Measurements from ENCODE around the gene ELN. TPM values are rescaled to one million over a fixed set of nuclear protein-coding genes. Genes with fewer than 3 reads are reported as not detected.

ELN gene
- total and polyA plus RNA-seq, 5 donors from 2014 or later, result 0.35 TPM; not detected in 4

DNA sequence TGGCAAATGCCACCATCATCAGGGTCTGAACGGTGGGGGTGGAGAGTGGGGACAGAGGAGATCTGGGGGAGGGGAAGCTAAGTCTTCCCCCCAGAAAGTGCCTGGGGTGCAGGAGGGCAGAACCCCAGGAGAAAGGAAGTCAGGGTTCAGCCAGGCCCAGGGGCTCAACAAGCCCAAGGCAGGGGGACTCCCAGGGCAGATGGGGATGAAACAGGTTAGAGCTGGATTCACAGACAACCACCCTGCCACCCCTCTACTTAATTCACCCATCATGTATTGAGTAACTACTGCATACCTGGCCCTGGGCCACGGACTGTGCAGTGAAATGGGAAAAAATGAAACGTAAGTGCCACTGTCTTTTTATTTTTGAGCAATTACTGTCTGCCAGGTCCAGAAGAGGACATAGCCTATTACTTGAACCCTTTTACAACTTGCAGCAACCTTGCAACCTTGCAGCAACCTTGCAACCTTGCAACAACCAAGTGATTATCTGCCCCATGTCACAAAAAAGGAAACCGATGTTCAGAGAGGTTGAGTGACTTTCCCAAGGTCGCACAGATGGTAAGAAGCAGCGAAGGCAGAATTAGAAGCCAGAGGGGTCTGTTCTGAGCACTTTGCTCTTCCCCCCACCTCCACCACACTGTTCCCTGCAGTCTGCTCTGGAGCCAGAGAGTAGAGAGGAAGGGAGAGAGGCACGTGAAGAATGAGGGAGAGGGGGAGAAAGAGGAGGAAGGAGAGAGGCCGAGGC lies 4.8 kb downstream of the ELN start:
- Histone ChIP-seq H3K4me3 (ENCODE audit: low read depth, low read length) (no peak overlapping the region), H3K27ac (ENCODE audit: insufficient read depth, low read length, poor library complexity, severe bottlenecking) (no peak overlapping the region), H3K4me1 (ENCODE audit: control insufficient read depth, insufficient read depth, low read length, poor library complexity, severe bottlenecking) (no peaks in the 10 kb centered on the region), H3K27me3 (ENCODE audit: control insufficient read depth, insufficient read depth, low read length) (peaks cover 6% of the 10 kb centered on the region), H3K9me3 (ENCODE audit: control insufficient read depth in 2 of 2, low read length in 2 of 2) (no peaks in the 10 kb centered on the region), H3K36me3 (ENCODE audit: control insufficient read depth, insufficient read depth, low read length) (no peaks in the 10 kb centered on the region)
- ATAC-seq (ENCODE audit: low read depth in 2 of 2) (no peak), DNase-seq (no peak)
- Mint-ChIP-seq H3K4me3 (no peak overlapping the region), H3K9me3 (no peaks in the 10 kb centered on the region), H3K27me3 (peaks cover 32% of the 10 kb centered on the region), H3K27ac (no peak overlapping the region), H3K4me1 (peaks cover 0 to 8% (median 5%) of the 10 kb centered on the region in 4 donors), H3K36me3 (no peaks in the 10 kb centered on the region)

DNA sequence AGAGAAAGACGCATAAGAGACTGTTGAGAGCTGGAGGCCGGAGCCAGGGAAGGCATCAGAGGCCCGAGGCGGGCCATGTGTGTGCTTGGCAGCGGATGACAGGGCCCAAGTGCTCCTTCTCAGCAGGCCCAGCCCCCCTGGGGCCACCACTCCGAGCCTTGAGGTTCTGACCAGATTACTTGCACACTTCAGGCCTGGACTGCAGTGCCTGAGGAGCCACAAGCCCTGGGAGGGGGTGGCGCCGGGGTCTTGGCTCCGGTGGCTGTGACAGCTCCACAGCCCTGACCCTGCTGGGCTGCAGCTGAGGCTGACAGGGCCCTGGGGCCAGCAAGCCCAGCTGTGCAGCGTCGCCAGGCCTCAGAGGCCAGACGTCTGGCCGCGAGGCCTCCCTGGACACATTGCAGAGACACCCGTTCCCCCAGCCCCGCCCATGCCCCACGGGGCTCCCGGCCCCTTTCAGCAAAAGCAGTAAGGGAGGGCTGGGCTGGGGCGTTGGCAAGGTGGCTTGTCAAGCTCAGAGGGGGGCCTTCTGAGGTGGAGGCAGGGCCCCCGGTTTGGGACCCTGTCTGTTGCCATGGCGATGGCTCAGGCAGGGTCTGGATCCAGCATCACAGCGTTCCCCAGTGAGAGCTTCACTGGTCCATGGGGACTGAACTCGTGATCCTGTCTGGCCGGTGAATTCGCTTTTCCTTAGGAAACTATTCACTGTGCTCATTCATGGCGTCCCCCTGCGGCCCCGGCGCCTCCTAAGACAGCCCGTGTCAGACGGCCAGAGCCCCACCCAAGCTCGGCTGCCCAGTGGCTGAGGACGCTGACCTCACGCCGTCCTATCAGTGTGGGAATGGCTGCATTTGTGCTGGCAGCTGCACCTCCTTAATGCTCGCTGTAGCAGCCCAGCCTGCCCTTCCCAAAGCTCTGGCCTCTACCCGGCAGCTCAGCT lies 5.7 kb downstream of the ELN start:
- H3K27me3 ChIP-seq (ENCODE audit: control insufficient read depth, insufficient read depth, low read length), result peaks cover 5% of the 10 kb centered on the region
- ATAC-seq (ENCODE audit: low read depth in 2 of 2), result no peak
- no peak overlapping the region for H3K4me3 ChIP-seq (ENCODE audit: low read depth, low read length)
- Mint-ChIP-seq H3K4me1 (peaks cover 0 to 8% (median 5%) of the 10 kb centered on the region in 4 donors), H3K27ac (no peak overlapping the region), H3K9me3 (no peaks in the 10 kb centered on the region), H3K4me3 (no peak overlapping the region), H3K36me3 (no peaks in the 10 kb centered on the region), H3K27me3 (peaks cover 30% of the 10 kb centered on the region)
- no peaks in the 10 kb centered on the region for H3K4me1 ChIP-seq (ENCODE audit: control insufficient read depth, insufficient read depth, low read length, poor library complexity, severe bottlenecking)
- no peak for DNase-seq
- no peaks in the 10 kb centered on the region for H3K36me3 ChIP-seq (ENCODE audit: control insufficient read depth, insufficient read depth, low read length)
- no peaks in the 10 kb centered on the region for H3K9me3 ChIP-seq (ENCODE audit: control insufficient read depth in 2 of 2, low read length in 2 of 2)
- H3K27ac ChIP-seq (ENCODE audit: insufficient read depth, low read length, poor library complexity, severe bottlenecking), result no peak overlapping the region

DNA sequence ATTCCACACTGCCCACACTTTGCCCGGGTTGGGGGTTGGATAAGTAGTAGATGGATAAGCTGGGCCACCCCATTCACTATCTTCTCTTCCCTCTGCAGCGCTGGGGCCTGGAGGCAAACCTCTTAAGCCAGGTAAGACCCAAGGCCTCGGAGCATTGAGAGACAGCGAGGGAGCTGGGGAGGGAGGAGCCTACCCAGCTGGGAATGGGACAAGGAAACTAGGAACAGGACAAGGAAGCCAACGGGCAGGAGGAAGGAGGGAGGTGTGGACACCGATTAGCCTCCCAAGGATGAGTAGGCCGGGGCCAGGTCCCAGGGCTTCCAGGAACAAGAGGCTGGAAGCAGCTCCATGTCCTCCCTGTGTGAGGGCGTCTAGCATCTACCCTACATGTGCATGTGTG lies 9.6 kb downstream of the ELN start:
- Mint-ChIP-seq H3K4me3 (no peak overlapping the region), H3K4me1 (no peaks in the 10 kb centered on the region), H3K27ac (no peak overlapping the region), H3K9me3 (no peaks in the 10 kb centered on the region), H3K27me3 (peaks cover 5% of the 10 kb centered on the region), H3K36me3 (no peaks in the 10 kb centered on the region)
- H3K27me3 ChIP-seq (ENCODE audit: control insufficient read depth, insufficient read depth, low read length), result no peaks in the 10 kb centered on the region
- H3K9me3 ChIP-seq (ENCODE audit: control insufficient read depth in 2 of 2, low read length in 2 of 2), result no peaks in the 10 kb centered on the region
- no peaks in the 10 kb centered on the region for H3K4me1 ChIP-seq (ENCODE audit: control insufficient read depth, insufficient read depth, low read length, poor library complexity, severe bottlenecking)
- no peak overlapping the region for H3K4me3 ChIP-seq (ENCODE audit: low read depth, low read length)
- ATAC-seq (ENCODE audit: low read depth in 2 of 2), result no peak
- no peak for DNase-seq
- H3K27ac ChIP-seq (ENCODE audit: insufficient read depth, low read length, poor library complexity, severe bottlenecking), result no peak overlapping the region
- no peaks in the 10 kb centered on the region for H3K36me3 ChIP-seq (ENCODE audit: control insufficient read depth, insufficient read depth, low read length)

- Histone ChIP-seq H3K27me3 (ENCODE audit: control insufficient read depth, insufficient read depth, low read length) (no peaks in the 10 kb centered on the region), H3K9me3 (ENCODE audit: control insufficient read depth in 2 of 2, low read length in 2 of 2) (no peaks in the 10 kb centered on the region), H3K4me3 (ENCODE audit: low read depth, low read length) (no peak overlapping the region), H3K27ac (ENCODE audit: insufficient read depth, low read length, poor library complexity, severe bottlenecking) (no peak overlapping the region), H3K4me1 (ENCODE audit: control insufficient read depth, insufficient read depth, low read length, poor library complexity, severe bottlenecking) (no peaks in the 10 kb centered on the region), H3K36me3 (ENCODE audit: control insufficient read depth, insufficient read depth, low read length) (no peaks in the 10 kb centered on the region)
- Mint-ChIP-seq H3K27me3 (peaks cover 2% of the 10 kb centered on the region), H3K36me3 (no peaks in the 10 kb centered on the region), H3K4me1 (no peaks in the 10 kb centered on the region), H3K27ac (no peak overlapping the region), H3K9me3 (no peaks in the 10 kb centered on the region), H3K4me3 (no peak overlapping the region)
- ATAC-seq (ENCODE audit: low read depth in 2 of 2), result no peak
- DNase-seq, result no peak
Measured at GRCh38 chr7:74038194-74038961, 10.4 kb downstream of the ELN start.

DNA sequence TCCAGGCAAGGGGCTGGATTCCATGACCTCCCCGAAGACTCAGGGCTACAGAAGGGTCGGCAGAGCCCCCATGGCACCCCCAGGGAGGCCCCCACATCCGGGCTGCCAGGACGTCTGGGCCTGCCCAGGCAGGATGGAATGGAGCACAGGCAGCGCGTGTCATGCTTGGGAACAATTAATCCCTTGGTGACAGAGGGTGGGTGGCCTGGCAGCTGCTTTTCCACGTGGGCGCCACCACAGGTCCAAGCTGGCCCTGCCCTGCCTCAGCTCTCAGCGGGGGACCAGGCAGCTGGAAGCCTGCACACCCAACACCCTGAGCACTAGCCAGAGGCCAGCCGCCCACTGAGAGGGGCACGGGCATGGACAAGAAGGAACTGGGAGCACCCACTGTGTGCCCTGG lies 11.4 kb downstream of the ELN start:
- ATAC-seq (ENCODE audit: low read depth in 2 of 2) (no peak), DNase-seq (no peak)
- H3K9me3 ChIP-seq (ENCODE audit: control insufficient read depth in 2 of 2, low read length in 2 of 2), result no peaks in the 10 kb centered on the region
- H3K36me3 ChIP-seq (ENCODE audit: control insufficient read depth, insufficient read depth, low read length), result no peaks in the 10 kb centered on the region
- H3K27me3 Mint-ChIP-seq, result peaks cover 6% of the 10 kb centered on the region
- no peak overlapping the region for H3K4me3 Mint-ChIP-seq
- H3K27ac Mint-ChIP-seq, result no peak overlapping the region
- no peak overlapping the region for H3K27ac ChIP-seq (ENCODE audit: insufficient read depth, low read length, poor library complexity, severe bottlenecking)
- no peaks in the 10 kb centered on the region for H3K36me3 Mint-ChIP-seq
- no peaks in the 10 kb centered on the region for H3K4me1 ChIP-seq (ENCODE audit: control insufficient read depth, insufficient read depth, low read length, poor library complexity, severe bottlenecking)
- no peaks in the 10 kb centered on the region for H3K4me1 Mint-ChIP-seq
- H3K9me3 Mint-ChIP-seq, result no peaks in the 10 kb centered on the region
- H3K4me3 ChIP-seq (ENCODE audit: low read depth, low read length), result no peak overlapping the region
- H3K27me3 ChIP-seq (ENCODE audit: control insufficient read depth, insufficient read depth, low read length), result no peaks in the 10 kb centered on the region

GRCh38 chr7:74040101-74040790 lies 12.3 kb downstream of the ELN start:
- Histone ChIP-seq H3K9me3 (ENCODE audit: control insufficient read depth in 2 of 2, low read length in 2 of 2) (no peaks in the 10 kb centered on the region), H3K27me3 (ENCODE audit: control insufficient read depth, insufficient read depth, low read length) (no peaks in the 10 kb centered on the region), H3K4me1 (ENCODE audit: control insufficient read depth, insufficient read depth, low read length, poor library complexity, severe bottlenecking) (no peaks in the 10 kb centered on the region), H3K4me3 (ENCODE audit: low read depth, low read length) (no peak overlapping the region), H3K27ac (ENCODE audit: insufficient read depth, low read length, poor library complexity, severe bottlenecking) (no peak overlapping the region), H3K36me3 (ENCODE audit: control insufficient read depth, insufficient read depth, low read length) (no peaks in the 10 kb centered on the region)
- Mint-ChIP-seq H3K27me3 (peaks cover 6% of the 10 kb centered on the region), H3K36me3 (no peaks in the 10 kb centered on the region), H3K4me3 (no peak overlapping the region), H3K27ac (no peak overlapping the region), H3K9me3 (no peaks in the 10 kb centered on the region), H3K4me1 (no peaks in the 10 kb centered on the region)
- ATAC-seq (ENCODE audit: low read depth in 2 of 2), result no peak
- DNase-seq, result no peak

GRCh38 chr7:74040791-74041520 lies 13.0 kb downstream of the ELN start:
- DNase-seq (no peak), ATAC-seq (ENCODE audit: low read depth in 2 of 2) (no peak)
- no peak overlapping the region for H3K4me3 ChIP-seq (ENCODE audit: low read depth, low read length)
- Mint-ChIP-seq H3K36me3 (no peaks in the 10 kb centered on the region), H3K4me3 (no peak overlapping the region), H3K27me3 (peaks cover 6% of the 10 kb centered on the region), H3K9me3 (no peaks in the 10 kb centered on the region), H3K4me1 (no peaks in the 10 kb centered on the region), H3K27ac (no peak overlapping the region)
- H3K27me3 ChIP-seq (ENCODE audit: control insufficient read depth, insufficient read depth, low read length), result no peaks in the 10 kb centered on the region
- H3K27ac ChIP-seq (ENCODE audit: insufficient read depth, low read length, poor library complexity, severe bottlenecking), result no peak overlapping the region
- H3K36me3 ChIP-seq (ENCODE audit: control insufficient read depth, insufficient read depth, low read length), result no peaks in the 10 kb centered on the region
- H3K4me1 ChIP-seq (ENCODE audit: control insufficient read depth, insufficient read depth, low read length, poor library complexity, severe bottlenecking), result no peaks in the 10 kb centered on the region
- no peaks in the 10 kb centered on the region for H3K9me3 ChIP-seq (ENCODE audit: control insufficient read depth in 2 of 2, low read length in 2 of 2)

All from CD4-positive, CD25-positive, alpha-beta regulatory T cell (primary cell).